Chondrocyte (in vitro differentiated cells): ENCODE data around the gene PRSS57. TPM values are rescaled to one million over a fixed set of nuclear protein-coding genes. Genes with fewer than 3 reads are reported as not detected.

ENCODE experiments used
- DNase-seq: peaks from one replicate; pipeline ENCODE4 v3.0.0; 2021; ENCODE audit warnings: mixed read lengths, low spot score
- H3K27ac Mint-ChIP-seq: one replicate; pipeline ENCODE4 v1.8.0; 2021; ENCODE audit warnings: mild to moderate bottlenecking, moderate library complexity, mixed read lengths; ENCODE audit not compliant: unreplicated experiment
- H3K27me3 Mint-ChIP-seq: 2 replicates; pipeline ENCODE4 v1.8.0; 2021; ENCODE audit warnings: low read depth, mixed read lengths
- H3K36me3 Mint-ChIP-seq: 2 replicates; pipeline ENCODE4 v1.8.0; 2021; ENCODE audit warnings: low read depth, mixed read lengths
- H3K4me1 Mint-ChIP-seq: 2 replicates; pipeline ENCODE4 v1.8.0; 2021; ENCODE audit warnings: low read depth, mild to moderate bottlenecking, mixed read lengths
- H3K4me3 Mint-ChIP-seq: one replicate; pipeline ENCODE4 v1.8.0; 2021; ENCODE audit warnings: mild to moderate bottlenecking, moderate library complexity, mixed read lengths; ENCODE audit not compliant: unreplicated experiment
- H3K9me3 Mint-ChIP-seq: 2 replicates; pipeline ENCODE4 v1.8.0; 2021; ENCODE audit warnings: low read depth, mixed read lengths
- total RNA-seq: library from RNA; stranded (reverse); gene quantifications from 3 replicates; pipeline ENCODE4 v1.2.1, GENCODE V29; 2021
- TF ChIP-seq, protein P1 (sequence below): fragments of 200-600 bp; sonication (generic); IDR thresholded peaks from 2 replicates; pipeline ENCODE4 v1.5.0; 2021; ENCODE audit warnings: antibody characterized with exemption, mild to moderate bottlenecking, moderate library complexity

Gene PRSS57
- total RNA-seq, 1 donor from 2014 or later = not detected

GRCh38 chr19:643736-644135 is 51.5 kb downstream of the PRSS57 start:
- Mint-ChIP-seq H3K27me3 (no peaks in the 10 kb centered on the region), H3K4me3 (no peak overlapping the region), H3K4me1 (peaks cover 4% of the 10 kb centered on the region), H3K9me3 (no peaks in the 10 kb centered on the region), H3K27ac (no peak overlapping the region), H3K36me3 (peaks cover 6% of the 10 kb centered on the region)
- TF ChIP-seq, protein P1, sequence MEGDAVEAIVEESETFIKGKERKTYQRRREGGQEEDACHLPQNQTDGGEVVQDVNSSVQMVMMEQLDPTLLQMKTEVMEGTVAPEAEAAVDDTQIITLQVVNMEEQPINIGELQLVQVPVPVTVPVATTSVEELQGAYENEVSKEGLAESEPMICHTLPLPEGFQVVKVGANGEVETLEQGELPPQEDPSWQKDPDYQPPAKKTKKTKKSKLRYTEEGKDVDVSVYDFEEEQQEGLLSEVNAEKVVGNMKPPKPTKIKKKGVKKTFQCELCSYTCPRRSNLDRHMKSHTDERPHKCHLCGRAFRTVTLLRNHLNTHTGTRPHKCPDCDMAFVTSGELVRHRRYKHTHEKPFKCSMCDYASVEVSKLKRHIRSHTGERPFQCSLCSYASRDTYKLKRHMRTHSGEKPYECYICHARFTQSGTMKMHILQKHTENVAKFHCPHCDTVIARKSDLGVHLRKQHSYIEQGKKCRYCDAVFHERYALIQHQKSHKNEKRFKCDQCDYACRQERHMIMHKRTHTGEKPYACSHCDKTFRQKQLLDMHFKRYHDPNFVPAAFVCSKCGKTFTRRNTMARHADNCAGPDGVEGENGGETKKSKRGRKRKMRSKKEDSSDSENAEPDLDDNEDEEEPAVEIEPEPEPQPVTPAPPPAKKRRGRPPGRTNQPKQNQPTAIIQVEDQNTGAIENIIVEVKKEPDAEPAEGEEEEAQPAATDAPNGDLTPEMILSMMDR = no peak
- DNase-seq = no peak

- H3K36me3 Mint-ChIP-seq = peaks cover 4% of the 10 kb centered on the region
- H3K4me1 Mint-ChIP-seq = peaks cover 4% of the 10 kb centered on the region
- H3K9me3 Mint-ChIP-seq = no peaks in the 10 kb centered on the region
- TF ChIP-seq, protein P1 = no peak
- H3K4me3 Mint-ChIP-seq = no peak overlapping the region
- no peaks in the 10 kb centered on the region for H3K27me3 Mint-ChIP-seq
- DNase-seq = no peak
- no peak overlapping the region for H3K27ac Mint-ChIP-seq
Measured at GRCh38 chr19:642767-643727, 52.2 kb downstream of the PRSS57 start.

DNA sequence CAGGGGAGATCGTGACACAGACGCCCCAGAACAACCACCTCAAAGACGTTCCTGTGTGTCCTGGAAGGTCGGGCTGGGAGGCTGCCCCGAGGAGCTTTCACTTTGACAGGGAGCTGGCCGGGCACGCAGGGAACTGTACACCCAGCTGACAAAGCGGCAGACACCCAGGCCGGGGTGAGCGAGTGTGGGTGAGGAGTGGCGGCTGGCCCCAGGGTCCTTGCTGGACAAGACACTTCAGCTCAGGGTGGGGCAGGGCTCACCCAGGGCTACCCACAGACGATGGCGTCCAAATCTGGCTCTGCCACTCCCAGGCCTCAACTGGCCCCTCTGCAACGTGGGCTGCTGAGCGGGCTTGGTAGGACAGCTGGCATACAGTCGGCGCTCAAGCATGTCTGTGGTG is 53.5 kb downstream of the PRSS57 start:
- peaks cover 4% of the 10 kb centered on the region for H3K4me1 Mint-ChIP-seq
- DNase-seq = no peak
- no peak overlapping the region for H3K27ac Mint-ChIP-seq

GRCh38 chr19:640606-641189 is 54.6 kb downstream of the PRSS57 start:
- Mint-ChIP-seq H3K4me1 (peaks cover 4% of the 10 kb centered on the region), H3K4me3 (no peak overlapping the region), H3K36me3 (peaks cover 1% of the 10 kb centered on the region), H3K27me3 (no peaks in the 10 kb centered on the region), H3K9me3 (no peaks in the 10 kb centered on the region), H3K27ac (no peak overlapping the region)
- DNase-seq = no peak
- TF ChIP-seq, protein P1 = no peak

More for the DNA sequence above, 53.5 kb downstream of the PRSS57 start:
- no peak overlapping the region for H3K4me3 Mint-ChIP-seq
- TF ChIP-seq, protein P1 = no peak
- no peaks in the 10 kb centered on the region for H3K27me3 Mint-ChIP-seq
- H3K9me3 Mint-ChIP-seq = no peaks in the 10 kb centered on the region
- peaks cover 4% of the 10 kb centered on the region for H3K36me3 Mint-ChIP-seq

GRCh38 chr19:640161-640558 is 55.1 kb downstream of the PRSS57 start:
- Mint-ChIP-seq H3K4me3 (no peak overlapping the region), H3K4me1 (peaks cover 4% of the 10 kb centered on the region), H3K27me3 (no peaks in the 10 kb centered on the region), H3K36me3 (peaks cover 1% of the 10 kb centered on the region), H3K27ac (no peak overlapping the region), H3K9me3 (no peaks in the 10 kb centered on the region)
- TF ChIP-seq, protein P1 = no peak
- DNase-seq = no peak
